ENCODE results near the gene LY6G5C. TPM values are rescaled to one million over a fixed set of nuclear protein-coding genes. Genes with fewer than 3 reads are reported as not detected.

The LY6G5C gene
- total and polyA plus RNA-seq, 9 of the 15 experiments (the other 6 are each of a cell fraction or from before 2014, with no cell fraction given), result 0.10 to 0.67 (median 0.46) TPM; not detected in 4

- TF ChIP-seq PBX2 (CRISPR knock-in tag; IDR thresholded peaks at IDR 0.05; ENCODE audit: low read depth) (peak; percentile 11; the same call in 1 of the 2 replicates), PBX2 (tag; conservative IDR thresholded peaks at IDR 0.05; ENCODE audit: low read depth) (peak; percentile 28; the same call in 1 of the 2 replicates), PTRF (tag; IDR thresholded peaks at IDR 0.05) (no peak), ZNF121 (CRISPR knock-in tag; conservative IDR thresholded peaks at IDR 0.05) (no peak), MAFG (tag; conservative IDR thresholded peaks at IDR 0.05) (no peak; the same call in 1 of the 2 replicates), ZC3H4 (CRISPR knock-in tag; IDR thresholded peaks at IDR 0.05; ENCODE audit: borderline replicate concordance) (peak; percentile 80; the same call in 1 of the 2 replicates), TOE1 (IDR thresholded peaks at IDR 0.05; ENCODE audit: borderline replicate concordance) (peak; percentile 92), TOE1 (CRISPR knock-in tag; IDR thresholded peaks at IDR 0.05; ENCODE audit: borderline replicate concordance, low read depth) (no peak; the same call in 1 of the 2 replicates), JUND (IDR thresholded peaks at IDR 0.05; ENCODE audit: borderline replicate concordance, low read depth, low read length) (peak; percentile 90), JUND (tag; IDR thresholded peaks at IDR 0.05; ENCODE audit: borderline replicate concordance, low read depth, low read length) (peak; percentile 80; the same call in 1 of the 3 replicates), CBX8 (IDR thresholded peaks at IDR 0.05; ENCODE audit: borderline replicate concordance, extremely low read depth, low read depth, low read length, poor library complexity, severe bottlenecking) (no peak), TCF3 (CRISPR knock-in tag; IDR thresholded peaks at IDR 0.05) (peak; percentile 48; the same call in 1 of the 2 replicates), ZNF77 (CRISPR knock-in tag; IDR thresholded peaks at IDR 0.05) (no peak), ZNF584 (CRISPR knock-in tag; IDR thresholded peaks at IDR 0.05; ENCODE audit: low read depth) (no peak), ZMIZ1 (IDR thresholded peaks at IDR 0.05; ENCODE audit: low read depth in 2 of 2, low read length in 2 of 2) (peak in 1 of 2 experiments; percentile 85; a peak in 3 of 4 replicates), SRSF7 (optimal IDR thresholded peaks at IDR 0.05; ENCODE audit: low read depth, low read length) (no peak), IRF1 (CRISPR knock-in tag; IDR thresholded peaks at IDR 0.05; ENCODE audit: borderline replicate concordance) (no peak; the same call in 1 of the 2 replicates)
These were observed 22.2 kb upstream of the LY6G5C start, which contains the start of gene ABHD16A (continued) for GRCh38 chr6:31702819-31703716.
